ENCODE measurements around the gene ARHGAP25. TPM values are rescaled to one million over a fixed set of nuclear protein-coding genes. Genes with fewer than 3 reads are reported as not detected.

Gene ARHGAP25
- total and polyA plus RNA-seq, 2 donors (not counting 3 experiments of a cell fraction or from before 2014, with no cell fraction given), result 0.50 to 2.0 TPM

DNA sequence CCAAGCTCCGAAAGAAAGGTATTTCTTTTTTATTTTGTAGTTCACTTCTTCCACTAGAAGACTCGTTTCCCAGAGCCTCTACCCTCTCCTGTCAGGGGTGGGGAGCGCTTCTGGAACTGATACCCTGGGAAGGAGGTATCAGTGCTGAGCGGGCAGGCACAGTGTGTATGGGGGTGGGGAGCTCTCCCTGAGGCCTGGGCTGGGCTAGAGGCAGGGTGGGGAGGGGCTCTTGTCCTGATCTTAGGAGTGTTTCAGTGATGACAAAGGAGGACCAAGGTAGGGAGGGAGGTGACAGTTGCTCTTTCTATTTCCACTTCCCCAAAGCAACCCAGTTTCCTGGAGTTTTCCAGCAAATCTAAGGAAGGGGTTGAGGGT lies 65.4 kb downstream of the ARHGAP25 start:
- Histone ChIP-seq H2AFZ (ENCODE audit: low read depth, low read length) (no peak overlapping the region), H3K9me3 (replicated peaks; ENCODE audit: control insufficient read depth, insufficient read depth, low read length) (no peaks in the 10 kb centered on the region), H3K4me2 (ENCODE audit: insufficient read depth, low read length) (no peak overlapping the region), H3K4me1 (ENCODE audit: control insufficient read depth, extremely low read depth, insufficient read depth, low read length) (peaks cover 15% of the 10 kb centered on the region), H3K9me1 (replicated peaks; ENCODE audit: control insufficient read depth, extremely low read depth, insufficient read depth, low read length) (no peaks in the 10 kb centered on the region), H3K27me3 (ENCODE audit: control insufficient read depth in 2 of 2, insufficient read depth in 2 of 2, low read length in 2 of 2) (peaks cover 7 to 13% of the 10 kb centered on the region in 2 experiments), H3K4me3 (replicated peaks in 1 of 3; ENCODE audit: insufficient read depth in 1 of 3, low read depth in 1 of 3, low read length in 3 of 3) (no peak overlapping the region), H3K9ac (replicated peaks; ENCODE audit: extremely low read depth, insufficient read depth, low read length) (no peak overlapping the region), H4K20me1 (replicated peaks; ENCODE audit: control insufficient read depth, extremely low read depth, insufficient read depth, low read length) (no peaks in the 10 kb centered on the region), H3K79me2 (ENCODE audit: control insufficient read depth, insufficient read depth, low read length) (no peaks in the 10 kb centered on the region), H3K27ac (ENCODE audit: insufficient read depth, low read depth, low read length) (no peak overlapping the region), H3K36me3 (ENCODE audit: control insufficient read depth in 2 of 2, extremely low read depth in 1 of 2, insufficient read depth in 2 of 2, low read length in 2 of 2) (no peaks in the 10 kb centered on the region)
- no peak for FAIRE-seq
- no TSS peak for BruUV-seq (replicated peaks)
- no peak for DNase-seq (ENCODE audit: low read depth, low spot score)
- intact Hi-C loops (cut with micrococcal nuclease), result no loop called here
- dilution Hi-C loops (cut with MboI; ENCODE audit: extremely low pct_ligation_motif_present, low sequenced_read_pairs), result no loop called here
- ChIA-PET CTCF (no interaction called here), POLR2A (no interaction called here)
- TF ChIP-seq, protein P1, sequence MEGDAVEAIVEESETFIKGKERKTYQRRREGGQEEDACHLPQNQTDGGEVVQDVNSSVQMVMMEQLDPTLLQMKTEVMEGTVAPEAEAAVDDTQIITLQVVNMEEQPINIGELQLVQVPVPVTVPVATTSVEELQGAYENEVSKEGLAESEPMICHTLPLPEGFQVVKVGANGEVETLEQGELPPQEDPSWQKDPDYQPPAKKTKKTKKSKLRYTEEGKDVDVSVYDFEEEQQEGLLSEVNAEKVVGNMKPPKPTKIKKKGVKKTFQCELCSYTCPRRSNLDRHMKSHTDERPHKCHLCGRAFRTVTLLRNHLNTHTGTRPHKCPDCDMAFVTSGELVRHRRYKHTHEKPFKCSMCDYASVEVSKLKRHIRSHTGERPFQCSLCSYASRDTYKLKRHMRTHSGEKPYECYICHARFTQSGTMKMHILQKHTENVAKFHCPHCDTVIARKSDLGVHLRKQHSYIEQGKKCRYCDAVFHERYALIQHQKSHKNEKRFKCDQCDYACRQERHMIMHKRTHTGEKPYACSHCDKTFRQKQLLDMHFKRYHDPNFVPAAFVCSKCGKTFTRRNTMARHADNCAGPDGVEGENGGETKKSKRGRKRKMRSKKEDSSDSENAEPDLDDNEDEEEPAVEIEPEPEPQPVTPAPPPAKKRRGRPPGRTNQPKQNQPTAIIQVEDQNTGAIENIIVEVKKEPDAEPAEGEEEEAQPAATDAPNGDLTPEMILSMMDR (IDR thresholded peaks at IDR 0.05; ENCODE audit: extremely low read depth in 1 of 2, insufficient read depth in 1 of 2, low read depth in 1 of 2, low read length in 2 of 2), result no peak
- TF ChIP-seq POLR2A (IDR thresholded peaks at IDR 0.05; ENCODE audit: low read depth, low read length) (no peak), POLR2AphosphoS5 (IDR thresholded peaks at IDR 0.05; ENCODE audit: insufficient read depth, low read depth, low read length) (no peak), MYC (IDR thresholded peaks at IDR 0.05; ENCODE audit: low read depth, low read length) (no peak), FOS (IDR thresholded peaks at IDR 0.05; ENCODE audit: borderline replicate concordance, insufficient read depth, low read length) (no peak), EZH2 (IDR thresholded peaks at IDR 0.05; ENCODE audit: borderline replicate concordance, low read depth, low read length, severe bottlenecking) (no peak)
- TF ChIP-seq, protein P2, sequence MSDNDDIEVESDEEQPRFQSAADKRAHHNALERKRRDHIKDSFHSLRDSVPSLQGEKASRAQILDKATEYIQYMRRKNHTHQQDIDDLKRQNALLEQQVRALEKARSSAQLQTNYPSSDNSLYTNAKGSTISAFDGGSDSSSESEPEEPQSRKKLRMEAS (IDR thresholded peaks at IDR 0.05; ENCODE audit: insufficient read depth, insufficient read length), result no peak

Data from endothelial cell of umbilical vein (primary cell).